Tibial nerve (tissue), 4 donors: ENCODE results near the gene ATP11A. TPM values are rescaled to one million over a fixed set of nuclear protein-coding genes. Genes with fewer than 3 reads are reported as not detected.

Experiments
- DNase-seq, 2 donors: peaks; one replicate each; pipeline ENCODE4 v3.0.0-alpha.2; 2019; ENCODE audit warnings: low spot score in 2 of 2
- H3K27ac ChIP-seq, 4 donors: fragments of 200-600 bp; sonication (generic) in 3 of 4; one replicate each; pipeline ENCODE4 v1.5.1; 2017 to 2019; ENCODE audit warnings: mild to moderate bottlenecking in 1 of 4
- H3K27me3 ChIP-seq, 2 donors: fragments of 200-600 bp; sonication (generic) in 1 of 2; one replicate each; pipeline versions ENCODE4 v1.5.1 to v1.6.0; 2017 to 2019
- H3K36me3 ChIP-seq, 3 donors: fragments of 200-600 bp; sonication (generic); one replicate each; pipeline ENCODE4 v1.5.1; 2018 to 2019
- H3K4me1 ChIP-seq, 4 donors: fragments of 200-600 bp; sonication (generic) in 3 of 4; one replicate each; pipeline ENCODE4 v1.5.1; 2017 to 2019
- H3K4me3 ChIP-seq, 4 donors: fragments of 200-600 bp; sonication (generic) in 3 of 4; one replicate each; pipeline ENCODE4 v1.5.1; 2017 to 2019; ENCODE audit warnings: mild to moderate bottlenecking in 1 of 4, moderate library complexity in 1 of 4
- H3K9me3 ChIP-seq, 4 donors: fragments of 200-600 bp; sonication (generic) in 3 of 4; one replicate each; pipeline ENCODE4 v1.5.1; 2017 to 2019
- EP300 ChIP-seq, 2 donors: sonication (generic); formaldehyde crosslinking; IDR thresholded peaks; one replicate each; pipeline ENCODE4 v1.6.1; 2017; ENCODE audit warnings: antibody characterized with exemption in 2 of 2, mild to moderate bottlenecking in 1 of 2
- POLR2A ChIP-seq, 2 donors: fragments of 450-650 bp; IDR thresholded peaks; one replicate each; pipeline ENCODE4 v1.6.1; 2017; ENCODE audit warnings: antibody characterized with exemption in 2 of 2, mild to moderate bottlenecking in 2 of 2, moderate library complexity in 2 of 2
- WGBS, 2 donors: methylation state at CpG; one replicate each; pipeline ENCODE4 v1.1.5; 2018; 5-methylcytosine and 5-hydroxymethylcytosine counted together
- total RNA-seq, 4 donors: library from RNA; depleted of rRNA; stranded (reverse); fragments of >200 nt; gene quantifications; one replicate each; pipeline ENCODE4 v1.1.0, GENCODE V29; 2016
- TF ChIP-seq, protein P1 (sequence below), 5 experiments: fragments of 200-600 bp in 3 of 5; fragments of 450-650 bp in 2 of 5; sonication (generic) in 3 of 5; IDR thresholded peaks; one replicate each; pipeline ENCODE4 v1.5.1; 2016 to 2019; ENCODE audit warnings: antibody characterized with exemption in 5 of 5, mild to moderate bottlenecking in 3 of 5, moderate library complexity in 2 of 5

ATP11A gene
- total RNA-seq, 4 donors from 2014 or later: 24.7 to 61.5 (median 35.0) TPM

GRCh38 chr13:112774448-112774792, 84.6 kb downstream of the ATP11A start:
- TF ChIP-seq EP300 (IDR thresholded peaks at IDR 0.05) (no peak), POLR2A (IDR thresholded peaks at IDR 0.05) (no peak)
- TF ChIP-seq, protein P1, sequence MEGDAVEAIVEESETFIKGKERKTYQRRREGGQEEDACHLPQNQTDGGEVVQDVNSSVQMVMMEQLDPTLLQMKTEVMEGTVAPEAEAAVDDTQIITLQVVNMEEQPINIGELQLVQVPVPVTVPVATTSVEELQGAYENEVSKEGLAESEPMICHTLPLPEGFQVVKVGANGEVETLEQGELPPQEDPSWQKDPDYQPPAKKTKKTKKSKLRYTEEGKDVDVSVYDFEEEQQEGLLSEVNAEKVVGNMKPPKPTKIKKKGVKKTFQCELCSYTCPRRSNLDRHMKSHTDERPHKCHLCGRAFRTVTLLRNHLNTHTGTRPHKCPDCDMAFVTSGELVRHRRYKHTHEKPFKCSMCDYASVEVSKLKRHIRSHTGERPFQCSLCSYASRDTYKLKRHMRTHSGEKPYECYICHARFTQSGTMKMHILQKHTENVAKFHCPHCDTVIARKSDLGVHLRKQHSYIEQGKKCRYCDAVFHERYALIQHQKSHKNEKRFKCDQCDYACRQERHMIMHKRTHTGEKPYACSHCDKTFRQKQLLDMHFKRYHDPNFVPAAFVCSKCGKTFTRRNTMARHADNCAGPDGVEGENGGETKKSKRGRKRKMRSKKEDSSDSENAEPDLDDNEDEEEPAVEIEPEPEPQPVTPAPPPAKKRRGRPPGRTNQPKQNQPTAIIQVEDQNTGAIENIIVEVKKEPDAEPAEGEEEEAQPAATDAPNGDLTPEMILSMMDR (IDR thresholded peaks at IDR 0.05): no peak
- WGBS, 2 donors: 88 to 90% methylated on average over 7 of the region's 7 CpGs
- Histone ChIP-seq H3K27ac (no peak overlapping the region), H3K27me3 (no peaks in the 10 kb centered on the region), H3K4me1 (peaks cover 0 to under 1% (median 0%) of the 10 kb centered on the region in 4 donors), H3K9me3 (no peaks in the 10 kb centered on the region), H3K36me3 (peaks cover 0 to 21% (median 0%) of the 10 kb centered on the region in 3 donors), H3K4me3 (no peak overlapping the region)
- no peak for DNase-seq

DNA sequence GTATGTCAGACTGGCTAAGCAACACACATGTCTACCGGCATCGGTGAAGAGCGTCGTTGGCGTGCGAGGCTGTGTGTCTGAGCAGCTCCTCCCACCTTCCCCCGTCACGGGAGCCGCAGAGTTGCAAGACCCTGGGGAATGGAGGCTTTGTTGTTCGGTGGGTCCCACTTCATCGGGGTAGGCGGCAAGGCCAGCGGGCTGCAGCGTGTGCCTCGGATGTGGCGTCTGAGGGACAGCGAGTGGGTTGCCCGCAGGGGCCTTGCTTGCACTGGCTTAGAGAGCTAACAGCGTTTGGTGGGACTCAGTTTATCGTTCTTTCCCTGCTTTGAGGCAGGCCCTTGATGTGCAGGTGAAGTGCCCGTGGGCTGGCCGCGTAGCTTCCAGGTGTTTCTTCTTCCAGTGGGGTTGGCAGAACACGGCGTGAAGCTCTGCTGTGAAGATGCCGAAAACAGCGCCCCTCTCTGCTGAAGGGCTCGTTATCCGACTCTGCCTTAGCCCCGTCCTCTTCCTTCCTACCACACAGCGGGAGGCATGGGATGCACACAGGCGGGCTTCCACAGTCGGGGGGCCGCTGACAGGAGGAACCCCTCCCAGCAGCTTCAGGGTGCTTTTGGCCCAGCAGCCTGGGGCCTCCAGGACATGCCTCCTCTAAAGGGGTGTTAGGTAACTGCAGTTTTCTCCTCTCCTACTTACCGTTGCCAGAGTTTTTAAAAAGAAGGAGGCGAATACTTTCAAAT, 85.2 kb downstream of the ATP11A start:
- H3K4me1 ChIP-seq: no peaks in the 10 kb centered on the region
- H3K27me3 ChIP-seq: no peaks in the 10 kb centered on the region
- no peak overlapping the region for H3K4me3 ChIP-seq
- no peak for DNase-seq
- H3K27ac ChIP-seq: no peak overlapping the region
- H3K36me3 ChIP-seq: peaks cover 0 to 21% (median 0%) of the 10 kb centered on the region in 3 donors
- 89 to 95% methylated on average over 36 of the region's 36 CpGs for WGBS, 2 donors
- no peaks in the 10 kb centered on the region for H3K9me3 ChIP-seq
- TF ChIP-seq EP300 (IDR thresholded peaks at IDR 0.05) (no peak), POLR2A (IDR thresholded peaks at IDR 0.05) (no peak)
- TF ChIP-seq, protein P1 (IDR thresholded peaks at IDR 0.05): no peak

DNA sequence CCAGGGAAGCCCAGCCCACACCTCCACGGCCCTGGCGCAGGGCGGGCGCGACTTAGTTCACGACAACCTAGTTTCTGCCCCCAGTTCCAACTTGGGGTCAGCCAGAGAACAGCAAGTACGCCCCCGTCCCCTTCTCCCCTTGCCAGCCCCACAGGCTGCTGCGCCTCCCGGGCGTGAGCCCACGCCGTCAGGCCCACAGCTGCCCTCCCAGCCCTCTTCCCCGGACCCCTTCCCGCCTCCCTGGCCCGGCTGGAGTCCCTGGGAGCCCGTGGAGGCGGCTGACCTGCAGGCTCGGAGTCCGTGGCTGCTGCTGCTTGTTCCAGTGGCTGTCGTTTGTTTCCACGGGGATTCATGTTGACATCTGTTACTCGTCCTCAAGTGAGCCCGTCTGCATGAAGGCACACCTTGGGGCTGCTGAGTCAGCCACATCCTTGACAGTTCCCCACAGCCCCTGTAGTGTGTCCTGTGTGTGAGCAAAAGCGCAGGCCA, 86.0 kb downstream of the ATP11A start:
- Histone ChIP-seq H3K27me3 (no peaks in the 10 kb centered on the region), H3K27ac (no peak overlapping the region), H3K4me1 (peaks cover 0 to 4% (median 0%) of the 10 kb centered on the region in 4 donors), H3K4me3 (no peak overlapping the region), H3K9me3 (no peaks in the 10 kb centered on the region), H3K36me3 (peaks cover 0 to 17% (median 0%) of the 10 kb centered on the region in 3 donors)
- 78 to 87% methylated on average over 25 of the region's 25 CpGs for WGBS, 2 donors
- DNase-seq: no peak
- TF ChIP-seq POLR2A (IDR thresholded peaks at IDR 0.05) (no peak), EP300 (IDR thresholded peaks at IDR 0.05) (no peak)
- TF ChIP-seq, protein P1 (IDR thresholded peaks at IDR 0.05): no peak

- Histone ChIP-seq H3K4me1 (peaks cover 0 to 10% (median 0%) of the 10 kb centered on the region in 4 donors), H3K9me3 (no peaks in the 10 kb centered on the region), H3K27ac (no peak overlapping the region), H3K36me3 (peaks cover 0 to 14% (median 0%) of the 10 kb centered on the region in 3 donors), H3K4me3 (no peak overlapping the region), H3K27me3 (no peaks in the 10 kb centered on the region)
- DNase-seq: no peak
- TF ChIP-seq, protein P1 (IDR thresholded peaks at IDR 0.05): no peak
- no peak for TF ChIP-seq POLR2A (IDR thresholded peaks at IDR 0.05)
- no peak for TF ChIP-seq EP300 (IDR thresholded peaks at IDR 0.05)
- WGBS, 2 donors: 93 to 96% methylated on average over 9 of the region's 9 CpGs
Observed at GRCh38 chr13:112776354-112776753, 86.5 kb downstream of the ATP11A start.

DNA sequence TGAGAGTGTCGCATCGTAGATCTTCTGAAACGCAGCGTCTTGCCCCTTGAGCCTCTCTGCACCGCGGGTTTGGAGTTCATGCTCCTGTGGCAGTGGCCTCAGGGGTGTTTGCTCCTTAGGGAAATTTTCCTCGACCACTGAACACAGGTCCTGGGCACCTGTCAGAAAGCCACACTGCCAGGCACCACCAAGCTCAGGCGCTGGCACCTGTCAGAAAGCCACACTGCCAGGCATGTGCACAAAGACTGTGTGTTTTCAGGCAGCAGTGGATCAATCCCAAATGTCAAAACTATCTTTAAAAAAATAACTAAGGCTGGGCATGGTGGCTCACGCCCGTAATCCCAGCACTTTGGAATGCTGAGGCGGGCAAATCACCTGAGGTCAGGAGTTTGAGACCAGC, 87.1 kb downstream of the ATP11A start:
- Histone ChIP-seq H3K9me3 (no peaks in the 10 kb centered on the region), H3K27ac (no peak overlapping the region), H3K36me3 (peaks cover 0 to 14% (median 0%) of the 10 kb centered on the region in 3 donors), H3K27me3 (no peaks in the 10 kb centered on the region), H3K4me3 (no peak overlapping the region), H3K4me1 (peaks cover 0 to 16% (median 0%) of the 10 kb centered on the region in 4 donors)
- WGBS, 2 donors: 97% methylated on average over 11 of the region's 11 CpGs
- TF ChIP-seq POLR2A (IDR thresholded peaks at IDR 0.05) (no peak), EP300 (IDR thresholded peaks at IDR 0.05) (no peak)
- TF ChIP-seq, protein P1 (IDR thresholded peaks at IDR 0.05): no peak
- no peak for DNase-seq
